ENCODE measurements around the gene TSKU.
"Not testable (repeated sequence)": the region's sequence is repeated elsewhere in the genome, so short reads cannot be mapped to it uniquely, and the experiment has no call there.

The TSKU gene

DNA sequence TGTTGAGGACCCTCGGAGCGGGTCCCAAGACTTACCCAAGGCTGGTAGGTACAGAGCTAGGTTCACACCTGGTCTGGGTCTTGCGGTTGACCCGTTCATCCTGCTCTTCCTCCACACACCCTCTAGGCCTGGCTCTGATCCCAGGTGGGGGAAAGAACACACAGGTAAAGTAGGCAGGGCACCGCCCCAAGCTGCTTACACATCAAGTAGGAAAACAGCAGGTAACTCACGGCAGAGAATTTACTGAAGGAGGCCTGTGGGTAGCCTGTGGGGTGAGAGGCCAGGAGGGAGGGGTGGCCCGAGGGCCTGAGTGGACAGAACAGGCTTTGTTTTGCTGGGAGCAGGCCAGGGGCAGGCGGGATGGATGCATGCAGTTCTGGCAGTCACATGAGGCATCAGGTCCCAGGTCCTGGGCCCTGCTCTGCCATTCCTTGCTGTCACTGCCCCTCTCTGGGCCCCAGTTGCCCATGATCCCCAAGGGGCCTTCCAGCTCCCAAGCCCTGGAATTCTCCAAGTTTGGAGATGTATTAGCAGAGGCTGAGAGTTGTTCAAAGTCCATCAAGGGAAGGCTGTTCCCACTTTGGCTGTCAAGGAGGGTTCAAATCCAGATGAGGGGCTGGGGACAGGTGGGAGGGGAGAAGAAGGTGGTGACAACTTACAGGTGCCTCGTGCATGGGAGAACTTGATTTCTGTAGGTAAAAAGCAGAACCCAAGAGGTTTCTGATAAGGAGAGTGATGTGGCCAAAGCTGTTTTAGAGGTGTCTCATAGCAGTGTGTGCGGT is 5.7 kb downstream of the TSKU start:
- no peak for DNase-seq (ENCODE audit: low spot score)

- no peak for DNase-seq (ENCODE audit: low spot score)
Observed at GRCh38 chr11:76789443-76789719, 6.2 kb downstream of the TSKU start.

DNA sequence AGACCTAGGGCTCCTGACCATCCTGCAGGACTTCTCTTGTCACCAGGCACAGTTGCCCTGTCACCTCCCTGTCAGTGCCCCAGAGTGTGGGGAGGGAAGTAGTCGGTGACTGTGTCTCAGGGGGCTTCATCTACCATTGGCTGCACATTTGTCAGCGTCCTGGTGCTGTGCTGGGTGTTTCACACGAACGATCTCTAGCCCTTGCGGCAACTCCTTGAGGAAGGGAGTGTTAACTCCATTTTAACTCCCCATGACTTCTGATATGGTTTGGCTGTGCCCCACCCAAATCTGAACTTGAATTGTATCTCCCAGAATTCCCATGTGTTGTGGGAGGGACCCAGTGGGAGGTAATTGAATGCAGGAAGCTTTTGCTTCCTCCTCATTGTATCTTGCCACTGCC is 7.1 kb downstream of the TSKU start:
- DNase-seq (ENCODE audit: low spot score) = no peak

- DNase-seq (ENCODE audit: low spot score) = not testable (repeated sequence)
Observed at GRCh38 chr11:76791002-76791770, 8.0 kb downstream of the TSKU start.

- DNase-seq (ENCODE audit: low spot score) = no peak
Observed at GRCh38 chr11:76791861-76792260, 8.7 kb downstream of the TSKU start.

- DNase-seq (ENCODE audit: low spot score) = no peak
Observed at GRCh38 chr11:76792505-76793264, 9.5 kb downstream of the TSKU start.

- no peak for DNase-seq (ENCODE audit: low spot score)
Observed at GRCh38 chr11:76793391-76794291, 10.5 kb downstream of the TSKU start.

- no peak for DNase-seq (ENCODE audit: low spot score)
Observed at GRCh38 chr11:76794371-76795289, 11.5 kb downstream of the TSKU start.

DNA sequence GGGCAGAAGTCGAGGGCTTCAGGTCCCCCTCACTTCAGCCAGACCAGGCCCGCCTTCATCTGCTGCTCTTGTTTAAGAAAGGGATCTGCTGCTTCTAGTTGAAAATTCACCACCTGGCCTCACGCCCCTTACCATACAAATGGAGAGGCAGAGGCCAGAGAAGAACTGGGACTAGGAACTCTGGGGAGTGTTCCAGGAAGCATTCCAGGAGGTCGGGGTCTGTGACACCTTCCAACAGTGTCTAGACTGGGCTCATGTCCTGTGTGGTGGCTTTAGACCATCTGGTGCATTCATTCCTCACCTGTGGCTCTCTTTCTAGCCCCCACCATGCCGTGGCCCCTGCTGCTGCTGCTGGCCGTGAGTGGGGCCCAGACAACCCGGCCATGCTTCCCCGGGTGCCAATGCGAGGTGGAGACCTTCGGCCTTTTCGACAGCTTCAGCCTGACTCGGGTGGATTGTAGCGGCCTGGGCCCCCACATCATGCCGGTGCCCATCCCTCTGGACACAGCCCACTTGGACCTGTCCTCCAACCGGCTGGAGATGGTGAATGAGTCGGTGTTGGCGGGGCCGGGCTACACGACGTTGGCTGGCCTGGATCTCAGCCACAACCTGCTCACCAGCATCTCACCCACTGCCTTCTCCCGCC is 12.3 kb downstream of the TSKU start:
- no peak for DNase-seq (ENCODE audit: low spot score)

DNA sequence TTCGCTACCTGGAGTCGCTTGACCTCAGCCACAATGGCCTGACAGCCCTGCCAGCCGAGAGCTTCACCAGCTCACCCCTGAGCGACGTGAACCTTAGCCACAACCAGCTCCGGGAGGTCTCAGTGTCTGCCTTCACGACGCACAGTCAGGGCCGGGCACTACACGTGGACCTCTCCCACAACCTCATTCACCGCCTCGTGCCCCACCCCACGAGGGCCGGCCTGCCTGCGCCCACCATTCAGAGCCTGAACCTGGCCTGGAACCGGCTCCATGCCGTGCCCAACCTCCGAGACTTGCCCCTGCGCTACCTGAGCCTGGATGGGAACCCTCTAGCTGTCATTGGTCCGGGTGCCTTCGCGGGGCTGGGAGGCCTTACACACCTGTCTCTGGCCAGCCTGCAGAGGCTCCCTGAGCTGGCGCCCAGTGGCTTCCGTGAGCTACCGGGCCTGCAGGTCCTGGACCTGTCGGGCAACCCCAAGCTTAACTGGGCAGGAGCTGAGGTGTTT is 12.8 kb downstream of the TSKU start:
- DNase-seq (ENCODE audit: low spot score) = no peak

DNA sequence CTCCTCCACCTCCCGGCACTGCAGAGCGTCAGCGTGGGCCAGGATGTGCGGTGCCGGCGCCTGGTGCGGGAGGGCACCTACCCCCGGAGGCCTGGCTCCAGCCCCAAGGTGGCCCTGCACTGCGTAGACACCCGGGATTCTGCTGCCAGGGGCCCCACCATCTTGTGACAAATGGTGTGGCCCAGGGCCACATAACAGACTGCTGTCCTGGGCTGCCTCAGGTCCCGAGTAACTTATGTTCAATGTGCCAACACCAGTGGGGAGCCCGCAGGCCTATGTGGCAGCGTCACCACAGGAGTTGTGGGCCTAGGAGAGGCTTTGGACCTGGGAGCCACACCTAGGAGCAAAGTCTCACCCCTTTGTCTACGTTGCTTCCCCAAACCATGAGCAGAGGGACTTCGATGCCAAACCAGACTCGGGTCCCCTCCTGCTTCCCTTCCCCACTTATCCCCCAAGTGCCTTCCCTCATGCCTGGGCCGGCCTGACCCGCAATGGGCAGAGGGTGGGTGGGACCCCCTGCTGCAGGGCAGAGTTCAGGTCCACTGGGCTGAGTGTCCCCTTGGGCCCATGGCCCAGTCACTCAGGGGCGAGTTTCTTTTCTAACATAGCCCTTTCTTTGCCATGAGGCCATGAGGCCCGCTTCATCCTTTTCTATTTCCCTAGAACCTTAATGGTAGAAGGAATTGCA is 13.5 kb downstream of the TSKU start:
- no peak for DNase-seq (ENCODE audit: low spot score)

DNA sequence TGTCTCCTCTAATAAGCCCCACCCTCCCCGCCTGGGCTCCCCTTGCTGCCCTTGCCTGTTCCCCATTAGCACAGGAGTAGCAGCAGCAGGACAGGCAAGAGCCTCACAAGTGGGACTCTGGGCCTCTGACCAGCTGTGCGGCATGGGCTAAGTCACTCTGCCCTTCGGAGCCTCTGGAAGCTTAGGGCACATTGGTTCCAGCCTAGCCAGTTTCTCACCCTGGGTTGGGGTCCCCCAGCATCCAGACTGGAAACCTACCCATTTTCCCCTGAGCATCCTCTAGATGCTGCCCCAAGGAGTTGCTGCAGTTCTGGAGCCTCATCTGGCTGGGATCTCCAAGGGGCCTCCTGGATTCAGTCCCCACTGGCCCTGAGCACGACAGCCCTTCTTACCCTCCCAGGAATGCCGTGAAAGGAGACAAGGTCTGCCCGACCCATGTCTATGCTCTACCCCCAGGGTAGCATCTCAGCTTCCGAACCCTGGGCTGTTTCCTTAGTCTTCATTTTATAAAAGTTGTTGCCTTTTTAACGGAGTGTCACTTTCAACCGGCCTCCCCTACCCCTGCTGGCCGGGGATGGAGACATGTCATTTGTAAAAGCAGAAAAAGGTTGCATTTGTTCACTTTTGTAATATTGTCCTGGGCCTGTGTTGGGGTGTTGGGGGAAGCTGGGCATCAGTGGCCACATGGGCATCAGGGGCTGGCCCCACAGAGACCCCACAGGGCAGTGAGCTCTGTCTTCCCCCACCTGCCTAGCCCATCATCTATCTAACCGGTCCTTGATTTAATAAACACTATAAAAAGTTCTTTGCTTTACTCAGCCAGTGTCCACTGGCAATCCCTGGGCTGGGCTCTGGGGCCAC is 14.4 kb downstream of the TSKU start:
- no peak for DNase-seq (ENCODE audit: low spot score)

DNA sequence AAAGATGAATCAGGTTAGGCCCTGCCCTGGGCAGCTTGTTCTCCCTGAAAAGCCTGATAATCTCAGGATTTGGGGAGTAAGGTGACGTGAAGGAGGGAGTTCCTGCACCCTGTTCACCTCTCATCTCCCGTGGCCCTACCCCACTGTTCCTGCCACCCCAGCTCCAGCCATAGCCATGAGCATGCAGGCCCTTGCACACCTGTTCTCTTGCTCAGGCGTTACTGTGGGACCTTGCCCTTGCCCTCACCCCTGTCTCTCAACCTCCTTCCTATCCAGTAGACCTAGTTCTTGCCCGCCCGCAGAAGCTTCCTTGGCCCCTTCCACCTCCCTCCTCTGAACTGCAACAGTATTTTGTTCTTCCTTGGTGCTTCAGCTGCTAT is 15.0 kb downstream of the TSKU start:
- no peak for DNase-seq (ENCODE audit: low spot score)

DNA sequence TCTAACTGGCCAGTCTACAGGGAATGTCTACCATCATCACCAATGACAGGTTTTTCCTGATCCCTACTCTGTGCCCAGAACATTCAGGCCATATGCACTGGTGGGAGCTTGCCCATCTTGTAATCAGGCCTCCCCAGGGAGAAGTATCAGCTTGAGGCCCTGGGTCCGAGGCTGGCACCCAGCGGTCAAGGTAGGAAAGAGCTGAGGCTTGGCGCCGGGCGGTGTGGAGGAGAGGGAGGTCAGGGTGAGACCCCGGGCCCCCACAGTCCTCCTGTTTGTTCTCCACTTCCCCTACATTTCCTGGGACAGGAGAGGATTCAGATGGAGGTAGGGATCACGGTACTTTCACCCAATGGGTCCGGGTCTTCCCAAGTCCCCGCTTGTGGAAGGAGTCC is 15.5 kb downstream of the TSKU start:
- DNase-seq (ENCODE audit: low spot score) = no peak

DNA sequence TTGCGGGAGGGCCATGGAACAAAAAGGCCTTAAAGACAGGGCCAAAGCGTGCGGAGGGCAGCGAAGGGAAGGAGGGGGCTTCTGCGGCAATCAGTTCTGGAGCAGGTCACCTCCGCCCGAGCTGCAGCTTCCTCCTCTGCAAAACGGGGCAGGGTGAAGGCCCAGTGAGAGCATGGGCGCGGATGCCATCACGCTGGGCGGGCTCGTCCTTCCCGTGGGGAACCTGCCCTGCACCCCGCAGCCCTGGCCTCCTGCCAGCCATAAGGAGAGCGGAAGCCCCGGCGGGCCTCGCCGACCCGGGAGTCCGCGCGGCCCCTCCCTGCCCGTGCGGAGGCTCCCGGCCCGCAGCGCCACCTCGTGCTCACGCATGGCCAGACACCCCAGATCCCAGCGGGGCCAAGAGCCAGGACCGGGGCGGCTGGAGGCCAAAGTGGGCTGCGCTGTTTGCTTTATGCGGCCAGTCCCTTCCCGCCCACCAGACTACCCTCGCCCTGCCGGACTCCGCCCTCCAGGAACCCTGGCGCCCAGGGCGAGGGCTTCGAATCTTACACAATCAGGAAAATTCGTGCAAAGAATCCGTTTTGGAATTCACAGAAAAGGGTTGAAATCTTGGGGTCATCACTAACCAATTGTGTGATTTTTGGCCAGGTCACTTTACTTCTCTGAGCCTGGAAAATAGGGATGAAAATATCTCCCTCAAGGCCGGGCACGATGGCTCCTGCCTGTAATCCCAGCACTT is 16.1 kb downstream of the TSKU start:
- DNase-seq (ENCODE audit: low spot score) = peak; percentile 66

- DNase-seq (ENCODE audit: low spot score) = no peak
Observed at GRCh38 chr11:76800466-76801200, 17.5 kb downstream of the TSKU start.

DNA sequence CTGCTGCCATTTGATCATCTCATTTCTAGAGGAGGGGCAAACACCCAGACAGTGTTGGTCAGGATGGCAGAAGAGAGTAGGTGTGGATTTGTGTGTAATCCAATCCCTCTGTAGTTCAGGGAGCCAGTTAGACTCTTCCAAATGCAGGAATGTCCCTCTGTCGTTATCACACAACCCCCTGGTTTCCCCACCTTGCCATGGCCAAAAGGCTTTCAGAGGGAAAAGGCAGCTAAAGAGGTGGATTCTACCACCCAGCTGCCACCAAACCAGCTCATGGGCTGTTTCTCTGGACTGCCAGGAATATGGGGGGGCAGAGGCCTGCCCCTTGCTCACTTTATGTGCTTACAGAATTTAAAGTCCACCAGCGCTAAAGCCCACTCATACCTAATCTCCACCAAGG is 18.1 kb downstream of the TSKU start:
- no peak for DNase-seq (ENCODE audit: low spot score)

Data from CD4-positive, alpha-beta T cell treated with Interleukin-15 for 4 hours (primary cell).